ENCODE data around the gene SLC1A4.

DNA sequence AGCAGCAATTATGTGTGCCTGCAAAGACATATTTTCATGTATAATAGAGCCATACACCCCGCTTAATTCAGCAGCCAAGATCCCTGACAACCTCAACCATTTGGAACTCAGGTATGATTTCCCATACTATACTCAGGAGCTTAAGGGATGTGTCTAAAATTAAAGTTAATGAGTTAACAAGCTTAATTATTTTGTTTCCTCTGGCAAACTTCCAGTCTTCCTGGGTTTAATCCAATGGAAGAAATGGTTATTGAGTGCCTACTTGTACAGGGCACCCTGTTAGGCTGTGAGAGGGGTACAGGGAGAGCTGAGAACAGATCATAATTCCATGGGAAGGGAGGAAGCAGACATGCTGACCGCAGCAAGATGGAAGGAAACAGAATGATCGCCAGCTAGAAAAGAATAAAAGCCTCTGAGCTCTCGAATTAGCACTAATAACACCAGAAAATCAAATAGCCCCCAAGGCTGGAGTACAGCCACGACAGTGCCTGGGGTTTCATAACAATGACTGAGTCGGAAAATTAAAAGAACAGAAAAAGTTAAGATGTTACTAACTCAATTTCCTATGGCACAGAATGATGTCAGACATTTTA is 46.2 kb downstream of the SLC1A4 start:
- TF ChIP-seq, protein P1, sequence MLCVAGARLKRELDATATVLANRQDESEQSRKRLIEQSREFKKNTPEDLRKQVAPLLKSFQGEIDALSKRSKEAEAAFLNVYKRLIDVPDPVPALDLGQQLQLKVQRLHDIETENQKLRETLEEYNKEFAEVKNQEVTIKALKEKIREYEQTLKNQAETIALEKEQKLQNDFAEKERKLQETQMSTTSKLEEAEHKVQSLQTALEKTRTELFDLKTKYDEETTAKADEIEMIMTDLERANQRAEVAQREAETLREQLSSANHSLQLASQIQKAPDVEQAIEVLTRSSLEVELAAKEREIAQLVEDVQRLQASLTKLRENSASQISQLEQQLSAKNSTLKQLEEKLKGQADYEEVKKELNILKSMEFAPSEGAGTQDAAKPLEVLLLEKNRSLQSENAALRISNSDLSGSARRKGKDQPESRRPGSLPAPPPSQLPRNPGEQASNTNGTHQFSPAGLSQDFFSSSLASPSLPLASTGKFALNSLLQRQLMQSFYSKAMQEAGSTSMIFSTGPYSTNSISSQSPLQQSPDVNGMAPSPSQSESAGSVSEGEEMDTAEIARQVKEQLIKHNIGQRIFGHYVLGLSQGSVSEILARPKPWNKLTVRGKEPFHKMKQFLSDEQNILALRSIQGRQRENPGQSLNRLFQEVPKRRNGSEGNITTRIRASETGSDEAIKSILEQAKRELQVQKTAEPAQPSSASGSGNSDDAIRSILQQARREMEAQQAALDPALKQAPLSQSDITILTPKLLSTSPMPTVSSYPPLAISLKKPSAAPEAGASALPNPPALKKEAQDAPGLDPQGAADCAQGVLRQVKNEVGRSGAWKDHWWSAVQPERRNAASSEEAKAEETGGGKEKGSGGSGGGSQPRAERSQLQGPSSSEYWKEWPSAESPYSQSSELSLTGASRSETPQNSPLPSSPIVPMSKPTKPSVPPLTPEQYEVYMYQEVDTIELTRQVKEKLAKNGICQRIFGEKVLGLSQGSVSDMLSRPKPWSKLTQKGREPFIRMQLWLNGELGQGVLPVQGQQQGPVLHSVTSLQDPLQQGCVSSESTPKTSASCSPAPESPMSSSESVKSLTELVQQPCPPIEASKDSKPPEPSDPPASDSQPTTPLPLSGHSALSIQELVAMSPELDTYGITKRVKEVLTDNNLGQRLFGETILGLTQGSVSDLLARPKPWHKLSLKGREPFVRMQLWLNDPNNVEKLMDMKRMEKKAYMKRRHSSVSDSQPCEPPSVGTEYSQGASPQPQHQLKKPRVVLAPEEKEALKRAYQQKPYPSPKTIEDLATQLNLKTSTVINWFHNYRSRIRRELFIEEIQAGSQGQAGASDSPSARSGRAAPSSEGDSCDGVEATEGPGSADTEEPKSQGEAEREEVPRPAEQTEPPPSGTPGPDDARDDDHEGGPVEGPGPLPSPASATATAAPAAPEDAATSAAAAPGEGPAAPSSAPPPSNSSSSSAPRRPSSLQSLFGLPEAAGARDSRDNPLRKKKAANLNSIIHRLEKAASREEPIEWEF (IDR thresholded peaks at IDR 0.05; ENCODE audit: insufficient replicate concordance, low read depth, low read length): no peak
- no peak for TF ChIP-seq RBBP5 (conservative IDR thresholded peaks at IDR 0.05)

Data from GM12878 (cell line).